Nephron progenitor cell (in vitro differentiated cells): ENCODE results near the gene MGAT4C.

ENCODE experiments used
- DNase-seq: peaks from one replicate; pipeline ENCODE4 v3.0.0; 2021
- H3K27ac Mint-ChIP-seq: 2 replicates; pipeline ENCODE4 v1.8.0; 2021; ENCODE audit warnings: mild to moderate bottlenecking, moderate library complexity, mixed read lengths
- H3K27me3 Mint-ChIP-seq: 2 replicates; pipeline ENCODE4 v1.8.0; 2021; ENCODE audit warnings: mild to moderate bottlenecking, low read depth, mixed read lengths; ENCODE audit not compliant: poor library complexity
- H3K36me3 Mint-ChIP-seq: 2 replicates; pipeline ENCODE4 v1.8.0; 2021; ENCODE audit warnings: low read depth, mixed read lengths
- H3K4me1 Mint-ChIP-seq: 2 replicates; pipeline ENCODE4 v1.8.0; 2021; ENCODE audit warnings: mixed read lengths
- H3K4me3 Mint-ChIP-seq: 2 replicates; pipeline ENCODE4 v1.8.0; 2021; ENCODE audit warnings: mild to moderate bottlenecking, moderate library complexity, mixed read lengths
- H3K9me3 Mint-ChIP-seq: 2 replicates; pipeline ENCODE4 v1.8.0; 2021; ENCODE audit warnings: mild to moderate bottlenecking, moderate library complexity, mixed read lengths
- TF ChIP-seq, protein P1 (sequence below): fragments of 200-600 bp; sonication (generic); IDR thresholded peaks from 2 replicates; pipeline ENCODE4 v1.5.0; 2021; ENCODE audit warnings: antibody characterized with exemption

MGAT4C gene

DNA sequence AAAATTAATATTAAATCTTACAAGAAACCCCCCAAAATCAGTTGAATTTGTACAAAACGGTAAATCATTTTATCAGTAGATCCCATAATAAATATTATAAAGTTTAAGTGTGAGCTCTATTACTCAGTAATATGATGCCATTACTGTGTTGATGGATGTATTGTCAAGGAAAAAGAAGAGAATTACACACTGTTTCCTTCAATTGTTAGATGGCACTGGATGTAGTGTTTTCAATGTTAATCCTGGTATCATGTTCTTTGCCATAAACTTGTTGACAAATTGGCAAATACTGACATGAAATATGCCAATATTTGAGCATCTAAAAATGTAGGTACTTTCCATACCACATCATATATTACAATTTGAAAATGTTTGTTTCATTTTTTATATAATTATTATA, 280.5 kb downstream of the MGAT4C start:
- Mint-ChIP-seq H3K4me1 (no peaks in the 10 kb centered on the region), H3K27me3 (no peaks in the 10 kb centered on the region), H3K4me3 (no peak overlapping the region), H3K36me3 (no peaks in the 10 kb centered on the region), H3K9me3 (no peaks in the 10 kb centered on the region), H3K27ac (no peak overlapping the region)
- TF ChIP-seq, protein P1, sequence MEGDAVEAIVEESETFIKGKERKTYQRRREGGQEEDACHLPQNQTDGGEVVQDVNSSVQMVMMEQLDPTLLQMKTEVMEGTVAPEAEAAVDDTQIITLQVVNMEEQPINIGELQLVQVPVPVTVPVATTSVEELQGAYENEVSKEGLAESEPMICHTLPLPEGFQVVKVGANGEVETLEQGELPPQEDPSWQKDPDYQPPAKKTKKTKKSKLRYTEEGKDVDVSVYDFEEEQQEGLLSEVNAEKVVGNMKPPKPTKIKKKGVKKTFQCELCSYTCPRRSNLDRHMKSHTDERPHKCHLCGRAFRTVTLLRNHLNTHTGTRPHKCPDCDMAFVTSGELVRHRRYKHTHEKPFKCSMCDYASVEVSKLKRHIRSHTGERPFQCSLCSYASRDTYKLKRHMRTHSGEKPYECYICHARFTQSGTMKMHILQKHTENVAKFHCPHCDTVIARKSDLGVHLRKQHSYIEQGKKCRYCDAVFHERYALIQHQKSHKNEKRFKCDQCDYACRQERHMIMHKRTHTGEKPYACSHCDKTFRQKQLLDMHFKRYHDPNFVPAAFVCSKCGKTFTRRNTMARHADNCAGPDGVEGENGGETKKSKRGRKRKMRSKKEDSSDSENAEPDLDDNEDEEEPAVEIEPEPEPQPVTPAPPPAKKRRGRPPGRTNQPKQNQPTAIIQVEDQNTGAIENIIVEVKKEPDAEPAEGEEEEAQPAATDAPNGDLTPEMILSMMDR: no peak
- no peak for DNase-seq

DNA sequence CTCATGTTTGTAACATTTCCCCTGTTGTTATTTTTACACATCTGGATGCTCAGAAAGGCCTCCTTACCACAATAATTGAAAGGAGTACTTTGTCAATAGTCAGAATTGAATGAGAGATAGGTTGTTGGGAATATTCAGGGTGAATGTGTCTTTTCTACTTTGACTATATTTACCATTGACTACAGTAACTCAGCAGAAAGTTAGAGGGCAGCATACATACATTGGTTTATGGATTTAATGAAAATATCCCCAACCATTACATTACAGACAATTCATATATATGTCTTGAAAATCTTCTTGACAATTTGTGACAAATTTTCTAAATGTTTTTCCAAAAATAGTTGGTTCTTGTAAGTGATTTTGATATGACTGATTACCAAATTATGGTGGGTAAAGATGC, 284.4 kb downstream of the MGAT4C start:
- no peak for DNase-seq
- Mint-ChIP-seq H3K27me3 (no peaks in the 10 kb centered on the region), H3K36me3 (no peaks in the 10 kb centered on the region), H3K4me3 (no peak overlapping the region), H3K27ac (no peak overlapping the region), H3K4me1 (no peaks in the 10 kb centered on the region), H3K9me3 (no peaks in the 10 kb centered on the region)
- TF ChIP-seq, protein P1: no peak

DNA sequence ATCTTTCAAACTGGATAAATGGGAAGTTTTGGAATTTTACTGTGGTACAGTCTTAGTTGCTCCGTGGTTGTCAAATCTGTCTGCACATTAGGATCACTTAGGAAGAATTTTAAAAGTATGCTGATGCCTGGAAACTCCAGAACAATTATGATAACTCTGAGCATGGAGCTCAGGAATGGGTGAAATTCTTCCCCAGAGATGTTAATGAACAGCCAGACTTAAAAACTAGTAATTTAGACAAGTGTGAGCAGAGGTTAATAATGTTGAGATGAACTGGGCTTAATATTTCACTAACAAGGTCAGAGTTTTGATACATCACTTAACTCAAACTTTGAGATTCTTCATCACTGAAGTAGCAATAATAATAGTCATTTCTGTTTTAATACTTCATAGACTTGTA, 287.6 kb downstream of the MGAT4C start:
- no peaks in the 10 kb centered on the region for H3K4me1 Mint-ChIP-seq
- no peaks in the 10 kb centered on the region for H3K27me3 Mint-ChIP-seq
- no peak for DNase-seq
- H3K27ac Mint-ChIP-seq: no peak overlapping the region
- H3K4me3 Mint-ChIP-seq: no peak overlapping the region
- TF ChIP-seq, protein P1: no peak
- no peaks in the 10 kb centered on the region for H3K9me3 Mint-ChIP-seq
- no peaks in the 10 kb centered on the region for H3K36me3 Mint-ChIP-seq

DNA sequence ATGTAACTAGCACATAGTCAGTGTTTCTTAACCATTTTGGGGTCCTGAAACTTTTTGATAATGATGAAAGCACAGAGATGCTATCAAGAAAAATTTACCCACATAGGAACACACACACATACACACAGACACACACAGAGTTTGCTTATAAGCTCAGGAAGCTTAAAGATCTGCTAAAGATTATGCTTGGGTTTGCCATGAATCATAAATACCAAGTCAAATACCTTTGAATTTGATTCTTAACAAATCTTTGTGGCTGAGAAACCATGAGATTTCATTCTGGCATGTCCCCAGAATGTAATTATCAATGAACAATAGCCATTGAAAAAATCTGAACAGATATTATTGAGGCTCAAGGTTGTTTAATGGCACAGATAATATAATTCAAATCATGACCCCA, 292.9 kb downstream of the MGAT4C start:
- Mint-ChIP-seq H3K9me3 (no peaks in the 10 kb centered on the region), H3K27me3 (no peaks in the 10 kb centered on the region), H3K4me3 (no peak overlapping the region), H3K27ac (no peak overlapping the region), H3K4me1 (no peaks in the 10 kb centered on the region), H3K36me3 (no peaks in the 10 kb centered on the region)
- no peak for DNase-seq
- TF ChIP-seq, protein P1: no peak

DNA sequence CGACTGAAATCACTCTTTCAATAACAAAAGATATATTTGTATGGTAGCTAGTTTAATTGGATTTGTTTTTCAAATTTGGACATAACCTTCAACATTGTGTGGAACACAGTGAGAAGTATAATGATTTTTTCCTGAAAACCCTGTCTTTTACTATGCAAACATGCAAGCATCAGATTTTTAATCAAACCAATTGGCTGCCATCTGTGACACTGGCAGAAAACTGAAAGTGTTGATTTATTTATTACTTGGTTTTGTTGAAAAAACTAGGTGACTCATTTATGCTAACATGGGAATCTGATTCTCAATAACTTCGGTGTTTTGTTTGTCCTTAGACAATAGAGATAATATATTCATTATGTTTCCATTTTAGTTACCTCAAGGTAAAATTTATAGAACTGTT, 300.1 kb downstream of the MGAT4C start:
- Mint-ChIP-seq H3K4me1 (no peaks in the 10 kb centered on the region), H3K27ac (no peak overlapping the region), H3K36me3 (no peaks in the 10 kb centered on the region), H3K9me3 (no peaks in the 10 kb centered on the region), H3K27me3 (no peaks in the 10 kb centered on the region), H3K4me3 (no peak overlapping the region)
- no peak for DNase-seq
- TF ChIP-seq, protein P1: no peak

DNA sequence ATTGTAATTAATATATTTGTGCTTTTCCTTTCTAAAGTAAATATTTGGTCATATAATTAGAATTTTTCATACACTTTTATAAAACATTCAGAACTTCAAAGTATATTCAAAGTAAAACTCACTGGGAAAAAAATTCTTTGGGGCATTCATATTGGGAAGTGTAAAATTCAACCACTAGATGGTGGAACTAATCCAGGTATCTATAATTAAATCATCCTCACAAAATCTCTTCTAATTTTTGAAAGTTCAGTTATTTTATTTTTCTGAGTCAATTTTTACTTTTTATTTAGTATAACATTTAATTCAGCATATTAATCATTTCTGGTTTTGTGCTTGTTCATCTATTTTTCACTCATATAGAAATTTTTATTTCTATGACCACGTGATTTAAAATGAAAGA, 301.1 kb downstream of the MGAT4C start:
- Mint-ChIP-seq H3K4me3 (no peak overlapping the region), H3K9me3 (no peaks in the 10 kb centered on the region)
- DNase-seq: no peak

More for the DNA sequence above, 301.1 kb downstream of the MGAT4C start:
- Mint-ChIP-seq H3K27ac (no peak overlapping the region), H3K36me3 (no peaks in the 10 kb centered on the region), H3K27me3 (no peaks in the 10 kb centered on the region), H3K4me1 (no peaks in the 10 kb centered on the region)
- TF ChIP-seq, protein P1: no peak
